Hepatic stellate cell (primary cell): ENCODE measurements around the gene CBFA2T3.
A peak's percentile ranks its signal among the peaks of the same experiment; 100 is the strongest.

Experiments
- DNase-seq: peaks from one replicate; pipeline ENCODE4 v3.0.0; 2011; ENCODE audit warnings: low spot score

CBFA2T3 gene

GRCh38 chr16:88961011-88961410 is 16.0 kb downstream of the CBFA2T3 start:
- no peak for DNase-seq

GRCh38 chr16:88960516-88960915 is 16.5 kb downstream of the CBFA2T3 start:
- DNase-seq: no peak

- DNase-seq: no peak
Measured at GRCh38 chr16:88959022-88959421, 18.0 kb downstream of the CBFA2T3 start.

- no peak for DNase-seq
Measured at GRCh38 chr16:88957887-88958577, 19.0 kb downstream of the CBFA2T3 start.

GRCh38 chr16:88957433-88957767 is 19.6 kb downstream of the CBFA2T3 start:
- DNase-seq: no peak

GRCh38 chr16:88956546-88957432 is 20.2 kb downstream of the CBFA2T3 start:
- DNase-seq: no peak

- DNase-seq: no peak
Measured at GRCh38 chr16:88955906-88956305, 21.1 kb downstream of the CBFA2T3 start.

- no peak for DNase-seq
Measured at GRCh38 chr16:88953003-88953690, 23.9 kb downstream of the CBFA2T3 start.

- DNase-seq: no peak
Measured at GRCh38 chr16:88951989-88952388, 25.0 kb downstream of the CBFA2T3 start.

GRCh38 chr16:88951501-88951900 is 25.5 kb downstream of the CBFA2T3 start:
- no peak for DNase-seq

- no peak for DNase-seq
Measured at GRCh38 chr16:88948781-88949490, 28.1 kb downstream of the CBFA2T3 start.

- DNase-seq: no peak
Measured at GRCh38 chr16:88945473-88945872, 31.5 kb downstream of the CBFA2T3 start.

GRCh38 chr16:88943741-88944140 is 33.3 kb downstream of the CBFA2T3 start:
- no peak for DNase-seq

GRCh38 chr16:88943131-88943664 is 33.8 kb downstream of the CBFA2T3 start:
- no peak for DNase-seq

- DNase-seq: peak; percentile 70
Measured at GRCh38 chr16:88941913-88942909, 34.8 kb downstream of the CBFA2T3 start.

- no peak for DNase-seq
Measured at GRCh38 chr16:88940862-88941817, 35.9 kb downstream of the CBFA2T3 start.

GRCh38 chr16:88939972-88940861 is 36.8 kb downstream of the CBFA2T3 start:
- peak; percentile 53 for DNase-seq

GRCh38 chr16:88939245-88939971 is 37.6 kb downstream of the CBFA2T3 start:
- DNase-seq: no peak
